MM.1S (cell line): ENCODE measurements around the gene S100A11.

ENCODE experiments used
- EZH2phosphoT487 ChIP-seq: fragments of 300-600 bp; sonication (generic); IDR thresholded peaks from 2 replicates; pipeline ENCODE4 v1.6.1; 2018; ENCODE audit warnings: antibody characterized with exemption, low read length
- TF ChIP-seq, protein P1 (sequence below): fragments of 300-600 bp; sonication (generic); IDR thresholded peaks from 2 replicates; pipeline ENCODE4 v1.5.1; 2016; ENCODE audit warnings: antibody characterized with exemption, low read length, mixed read lengths

GRCh38 chr1:152036267-152037216 lies at the start of gene S100A11:
- TF ChIP-seq, protein P1, sequence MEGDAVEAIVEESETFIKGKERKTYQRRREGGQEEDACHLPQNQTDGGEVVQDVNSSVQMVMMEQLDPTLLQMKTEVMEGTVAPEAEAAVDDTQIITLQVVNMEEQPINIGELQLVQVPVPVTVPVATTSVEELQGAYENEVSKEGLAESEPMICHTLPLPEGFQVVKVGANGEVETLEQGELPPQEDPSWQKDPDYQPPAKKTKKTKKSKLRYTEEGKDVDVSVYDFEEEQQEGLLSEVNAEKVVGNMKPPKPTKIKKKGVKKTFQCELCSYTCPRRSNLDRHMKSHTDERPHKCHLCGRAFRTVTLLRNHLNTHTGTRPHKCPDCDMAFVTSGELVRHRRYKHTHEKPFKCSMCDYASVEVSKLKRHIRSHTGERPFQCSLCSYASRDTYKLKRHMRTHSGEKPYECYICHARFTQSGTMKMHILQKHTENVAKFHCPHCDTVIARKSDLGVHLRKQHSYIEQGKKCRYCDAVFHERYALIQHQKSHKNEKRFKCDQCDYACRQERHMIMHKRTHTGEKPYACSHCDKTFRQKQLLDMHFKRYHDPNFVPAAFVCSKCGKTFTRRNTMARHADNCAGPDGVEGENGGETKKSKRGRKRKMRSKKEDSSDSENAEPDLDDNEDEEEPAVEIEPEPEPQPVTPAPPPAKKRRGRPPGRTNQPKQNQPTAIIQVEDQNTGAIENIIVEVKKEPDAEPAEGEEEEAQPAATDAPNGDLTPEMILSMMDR = no peak
- TF ChIP-seq EZH2phosphoT487 = no peak
